ENCODE data around the gene IL1F10.

Gene IL1F10

DNA sequence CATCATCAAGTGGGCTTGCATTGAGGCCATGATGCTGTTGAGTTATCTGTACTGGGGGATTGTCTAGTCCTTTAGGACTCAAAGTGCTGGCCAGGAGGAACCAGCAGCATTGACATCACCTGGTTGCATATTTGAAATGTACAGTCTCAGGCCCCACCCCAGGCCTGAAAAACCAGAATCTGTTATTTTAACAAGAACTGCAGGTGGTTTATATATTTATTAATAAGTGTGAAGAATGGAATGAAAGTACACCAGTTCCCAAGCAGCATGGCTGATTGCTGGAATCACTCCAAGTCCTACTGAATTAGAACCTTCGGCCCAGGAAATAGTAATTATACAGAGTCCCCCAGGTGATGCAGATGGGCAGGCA is 2.8 kb downstream of the IL1F10 start:
- H3K4me3 ChIP-seq (ENCODE audit: low read depth in 1 of 2, low read length in 1 of 2), result no peak overlapping the region
- no peaks in the 10 kb centered on the region for H3K36me3 ChIP-seq
- H3K27me3 ChIP-seq, result no peaks in the 10 kb centered on the region
- no peak overlapping the region for H3K27ac ChIP-seq
- no peaks in the 10 kb centered on the region for H3K4me1 ChIP-seq (ENCODE audit: control insufficient read depth in 1 of 2, insufficient read depth in 1 of 2, low read depth in 1 of 2, low read length in 1 of 2)
- no peaks in the 10 kb centered on the region for H3K9me3 ChIP-seq
- TF ChIP-seq, protein P1, sequence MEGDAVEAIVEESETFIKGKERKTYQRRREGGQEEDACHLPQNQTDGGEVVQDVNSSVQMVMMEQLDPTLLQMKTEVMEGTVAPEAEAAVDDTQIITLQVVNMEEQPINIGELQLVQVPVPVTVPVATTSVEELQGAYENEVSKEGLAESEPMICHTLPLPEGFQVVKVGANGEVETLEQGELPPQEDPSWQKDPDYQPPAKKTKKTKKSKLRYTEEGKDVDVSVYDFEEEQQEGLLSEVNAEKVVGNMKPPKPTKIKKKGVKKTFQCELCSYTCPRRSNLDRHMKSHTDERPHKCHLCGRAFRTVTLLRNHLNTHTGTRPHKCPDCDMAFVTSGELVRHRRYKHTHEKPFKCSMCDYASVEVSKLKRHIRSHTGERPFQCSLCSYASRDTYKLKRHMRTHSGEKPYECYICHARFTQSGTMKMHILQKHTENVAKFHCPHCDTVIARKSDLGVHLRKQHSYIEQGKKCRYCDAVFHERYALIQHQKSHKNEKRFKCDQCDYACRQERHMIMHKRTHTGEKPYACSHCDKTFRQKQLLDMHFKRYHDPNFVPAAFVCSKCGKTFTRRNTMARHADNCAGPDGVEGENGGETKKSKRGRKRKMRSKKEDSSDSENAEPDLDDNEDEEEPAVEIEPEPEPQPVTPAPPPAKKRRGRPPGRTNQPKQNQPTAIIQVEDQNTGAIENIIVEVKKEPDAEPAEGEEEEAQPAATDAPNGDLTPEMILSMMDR (IDR thresholded peaks at IDR 0.05), result no peak

DNA sequence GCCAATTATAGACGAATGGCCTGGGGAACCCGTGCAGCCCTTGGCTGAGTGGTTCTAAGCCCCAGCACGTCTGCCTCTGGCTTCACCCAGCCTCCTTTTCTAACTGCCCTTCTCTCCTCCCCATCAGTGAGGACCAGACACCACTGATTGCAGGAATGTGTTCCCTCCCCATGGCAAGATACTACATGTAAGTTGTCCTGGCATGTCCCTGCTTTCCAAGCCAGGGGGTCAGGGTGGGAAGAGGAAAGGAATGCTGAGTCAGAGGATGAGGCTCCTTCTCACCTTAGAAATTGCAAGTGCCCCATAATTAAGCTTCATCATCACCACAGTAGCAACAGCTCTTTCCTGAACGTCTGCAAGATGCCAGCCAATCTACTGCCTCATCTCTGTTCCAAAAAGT is 4.8 kb downstream of the IL1F10 start:
- Histone ChIP-seq H3K36me3 (no peaks in the 10 kb centered on the region), H3K27ac (no peak overlapping the region), H3K9me3 (no peaks in the 10 kb centered on the region), H3K4me3 (ENCODE audit: low read depth in 1 of 2, low read length in 1 of 2) (no peak overlapping the region), H3K4me1 (ENCODE audit: control insufficient read depth in 1 of 2, insufficient read depth in 1 of 2, low read depth in 1 of 2, low read length in 1 of 2) (no peaks in the 10 kb centered on the region), H3K27me3 (no peaks in the 10 kb centered on the region)
- TF ChIP-seq, protein P1 (IDR thresholded peaks at IDR 0.05), result no peak

DNA sequence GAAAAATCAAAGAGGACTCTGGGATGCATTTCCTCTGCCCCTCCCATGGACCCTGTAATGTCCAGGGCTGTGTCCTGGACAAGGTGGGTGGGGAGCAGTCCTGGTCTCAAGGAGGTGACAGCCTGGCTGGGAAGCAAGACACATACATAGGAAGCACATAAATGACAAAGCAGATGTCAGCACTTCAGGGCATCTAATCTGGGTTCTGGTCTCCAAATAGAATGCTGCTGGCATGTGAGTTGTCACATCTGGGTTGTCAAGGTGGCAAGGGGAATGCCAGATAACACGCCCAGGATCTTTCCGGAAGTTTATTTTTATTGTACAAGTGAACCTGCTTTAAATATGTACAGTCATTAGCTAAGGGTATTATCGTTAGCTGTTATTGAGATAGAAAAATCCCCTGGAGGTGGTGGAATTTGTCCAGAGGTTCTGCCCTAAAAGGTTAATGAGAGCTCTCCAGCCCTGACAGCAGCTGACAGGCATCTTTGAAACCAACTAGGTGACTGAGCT is 5.6 kb downstream of the IL1F10 start:
- no peak overlapping the region for H3K27ac ChIP-seq
- no peaks in the 10 kb centered on the region for H3K9me3 ChIP-seq
- H3K4me1 ChIP-seq (ENCODE audit: control insufficient read depth in 1 of 2, insufficient read depth in 1 of 2, low read depth in 1 of 2, low read length in 1 of 2), result no peaks in the 10 kb centered on the region
- no peak overlapping the region for H3K4me3 ChIP-seq (ENCODE audit: low read depth in 1 of 2, low read length in 1 of 2)
- TF ChIP-seq, protein P1 (IDR thresholded peaks at IDR 0.05), result no peak
- H3K27me3 ChIP-seq, result no peaks in the 10 kb centered on the region
- no peaks in the 10 kb centered on the region for H3K36me3 ChIP-seq

DNA sequence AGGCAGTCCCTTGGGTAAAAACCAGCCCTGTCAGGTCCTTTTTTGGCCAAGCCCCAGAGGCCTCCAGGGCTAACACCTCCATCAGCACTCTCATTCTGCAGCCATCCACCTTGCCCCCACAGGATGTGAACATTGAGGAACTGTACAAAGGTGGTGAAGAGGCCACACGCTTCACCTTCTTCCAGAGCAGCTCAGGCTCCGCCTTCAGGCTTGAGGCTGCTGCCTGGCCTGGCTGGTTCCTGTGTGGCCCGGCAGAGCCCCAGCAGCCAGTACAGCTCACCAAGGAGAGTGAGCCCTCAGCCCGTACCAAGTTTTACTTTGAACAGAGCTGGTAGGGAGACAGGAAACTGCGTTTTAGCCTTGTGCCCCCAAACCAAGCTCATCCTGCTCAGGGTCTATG is 7.3 kb downstream of the IL1F10 start:
- TF ChIP-seq, protein P1 (IDR thresholded peaks at IDR 0.05), result no peak
- Histone ChIP-seq H3K9me3 (no peaks in the 10 kb centered on the region), H3K4me3 (ENCODE audit: low read depth in 1 of 2, low read length in 1 of 2) (no peak overlapping the region), H3K27me3 (peaks cover 10% of the 10 kb centered on the region), H3K4me1 (ENCODE audit: control insufficient read depth in 1 of 2, insufficient read depth in 1 of 2, low read depth in 1 of 2, low read length in 1 of 2) (no peaks in the 10 kb centered on the region), H3K27ac (no peak overlapping the region), H3K36me3 (no peaks in the 10 kb centered on the region)

DNA sequence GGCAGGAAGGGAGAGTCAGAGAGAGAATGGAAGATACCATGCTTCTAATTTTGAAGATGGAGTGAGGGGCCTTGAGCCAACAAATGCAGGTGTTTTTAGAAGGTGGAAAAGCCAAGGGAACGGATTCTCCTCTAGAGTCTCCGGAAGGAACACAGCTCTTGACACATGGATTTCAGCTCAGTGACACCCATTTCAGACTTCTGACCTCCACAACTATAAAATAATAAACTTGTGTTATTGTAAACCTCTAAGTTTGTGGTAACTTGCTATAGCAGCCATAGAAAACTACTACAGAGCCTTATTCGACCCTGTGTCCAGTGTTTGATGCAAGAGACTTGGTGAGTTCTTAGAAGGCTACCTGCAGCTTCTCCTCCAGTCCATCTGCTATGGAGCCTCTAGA is 7.8 kb downstream of the IL1F10 start:
- Histone ChIP-seq H3K4me1 (ENCODE audit: control insufficient read depth in 1 of 2, insufficient read depth in 1 of 2, low read depth in 1 of 2, low read length in 1 of 2) (no peaks in the 10 kb centered on the region), H3K27me3 (peaks cover 16% of the 10 kb centered on the region), H3K36me3 (no peaks in the 10 kb centered on the region), H3K4me3 (ENCODE audit: low read depth in 1 of 2, low read length in 1 of 2) (no peak overlapping the region), H3K27ac (no peak overlapping the region), H3K9me3 (no peaks in the 10 kb centered on the region)
- TF ChIP-seq, protein P1 (IDR thresholded peaks at IDR 0.05), result no peak

Measured in neutrophil (primary cell).